HUDEP-2 (cell line): ENCODE measurements around the gene METTL1.
A peak's percentile ranks its signal among the peaks of the same experiment; 100 is the strongest.
"Not testable (repeated sequence)": the region's sequence is repeated elsewhere in the genome, so short reads cannot be mapped to it uniquely, and the experiment has no call there.

Source experiments
- DNase-seq, 76 experiments: peaks; one replicate each; lab custom pipeline; 2025; ENCODE audit not compliant: unreplicated experiment in 76 of 76; lab: John Stamatoyannopoulos, UW

The METTL1 gene

DNA sequence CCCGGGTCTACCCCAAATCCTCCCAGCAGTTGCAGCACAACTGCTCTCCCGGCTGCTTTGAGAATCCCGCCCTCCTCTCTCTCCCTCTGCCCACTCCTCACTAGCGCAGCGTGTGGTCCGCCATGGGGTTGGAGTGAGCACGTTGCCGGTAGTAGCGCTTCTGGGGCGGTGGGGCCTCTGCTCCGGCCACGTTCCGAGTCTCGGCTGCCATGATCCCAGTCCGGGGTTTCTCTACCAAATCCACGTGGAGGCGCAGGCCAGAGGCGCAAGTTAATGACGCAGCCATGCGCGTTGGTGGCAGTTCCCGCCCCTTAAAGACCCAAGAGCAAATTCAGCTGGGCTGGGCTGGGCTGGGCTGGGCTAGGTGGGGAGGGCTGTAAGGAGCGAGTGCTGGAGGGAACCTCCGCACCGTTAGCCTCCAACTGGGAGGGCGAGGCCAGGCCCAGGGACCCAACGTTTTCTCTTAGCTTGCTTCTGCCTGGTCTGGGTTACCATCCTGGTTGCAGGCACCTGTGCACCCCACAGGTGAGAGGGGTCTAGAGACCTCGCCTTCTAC, at the start of gene METTL1:
Gene METTL1 (minus strand): TSS at position 233 of the 556 bp plus-strand sequence. CDS start 22 bp downstream, at position 211.
- peak; percentile 54 to 98 (median 92) for DNase-seq

DNA sequence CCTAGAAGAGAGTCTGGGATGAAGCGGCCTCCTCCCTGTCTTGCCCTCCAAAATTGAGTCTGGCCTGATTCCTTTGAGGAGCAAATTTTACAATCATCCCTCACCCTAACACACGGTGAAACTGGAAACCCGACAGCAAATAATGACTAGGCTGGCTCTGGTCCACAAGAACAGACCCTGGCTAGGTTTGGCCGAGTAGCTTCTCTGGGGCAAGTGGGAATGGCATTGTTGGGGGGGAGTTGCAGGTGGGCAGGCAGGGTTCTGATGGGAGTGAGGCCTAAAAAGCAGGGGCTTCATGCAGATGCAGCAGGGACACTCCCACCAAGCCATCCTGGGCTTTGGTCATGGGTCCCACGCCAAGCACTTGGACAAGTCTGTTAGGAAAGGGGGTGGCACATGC, 49.1 kb upstream of the METTL1 start:
- DNase-seq, result not testable (repeated sequence)

DNA sequence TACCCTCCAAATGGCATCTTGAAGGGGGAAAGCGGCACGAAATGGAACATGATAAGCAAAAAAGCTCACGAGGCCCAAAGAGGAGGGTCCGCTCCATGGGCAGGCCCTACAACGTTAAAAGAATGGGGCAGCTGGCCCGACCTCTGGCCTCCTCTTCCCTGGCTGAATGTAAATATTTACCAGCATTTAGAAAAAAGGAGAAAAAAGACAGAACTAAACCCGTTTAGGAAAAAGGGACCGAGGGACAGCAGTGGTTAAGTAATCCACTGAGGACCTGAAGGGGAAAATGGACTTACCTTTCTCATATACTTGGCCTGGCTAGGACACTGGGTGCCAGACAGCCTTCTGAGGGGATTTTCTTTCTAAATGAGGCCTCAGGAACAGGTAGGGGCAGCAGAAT, 48.2 kb upstream of the METTL1 start:
- not testable (repeated sequence) for DNase-seq

DNA sequence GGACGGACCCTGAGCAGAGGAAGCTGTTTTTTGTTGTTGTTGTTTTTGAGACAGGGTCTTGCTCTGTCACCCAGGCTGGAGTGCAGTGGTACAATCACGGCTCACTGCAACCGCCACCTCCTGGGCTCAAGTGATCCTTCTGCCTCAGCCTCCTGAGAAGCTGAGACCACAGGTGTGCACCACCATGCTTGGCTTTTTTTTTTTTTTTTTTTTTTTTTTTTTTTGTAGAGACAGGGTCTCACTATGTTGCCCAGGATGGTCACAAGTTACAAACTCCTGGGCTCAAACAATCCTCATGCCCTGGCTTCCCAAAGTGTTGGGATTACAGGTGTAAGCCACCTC, 46.1 kb upstream of the METTL1 start:
- not testable (repeated sequence) for DNase-seq

DNA sequence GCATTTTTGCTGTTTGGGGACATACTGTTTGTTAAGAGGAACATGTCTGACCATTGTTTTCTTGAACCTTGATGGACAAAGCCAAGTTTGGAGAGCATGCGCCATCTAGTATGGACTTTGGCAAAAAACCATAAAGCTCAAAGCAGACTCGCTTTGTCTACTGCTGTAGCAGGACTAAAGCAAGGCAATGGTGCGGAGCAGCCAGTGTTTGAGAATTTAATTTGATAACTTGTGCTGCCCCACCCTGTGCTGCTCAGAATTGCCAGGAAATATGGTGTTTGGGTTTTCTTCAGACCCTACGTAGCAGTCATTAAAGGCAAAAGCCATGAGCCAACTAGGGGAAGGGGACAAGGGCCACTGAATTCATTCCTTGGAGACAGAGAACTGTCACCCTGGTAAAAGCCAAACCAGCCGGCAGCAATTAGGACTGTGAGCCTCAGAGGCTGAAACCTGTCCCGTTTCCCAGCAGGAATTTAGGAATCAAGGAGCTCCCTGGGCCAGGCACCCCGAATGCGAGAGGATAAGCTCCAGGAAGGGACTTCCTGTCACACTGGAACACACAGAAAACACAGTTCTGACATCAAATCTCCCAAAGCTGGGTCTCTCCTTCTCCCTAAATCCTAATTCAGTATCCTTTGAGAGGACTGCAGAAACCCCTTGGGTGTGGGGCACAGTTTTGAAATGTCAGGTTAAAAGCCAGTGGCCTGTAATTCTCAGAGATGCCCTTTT, 45.5 kb upstream of the METTL1 start:
- no peak for DNase-seq

DNA sequence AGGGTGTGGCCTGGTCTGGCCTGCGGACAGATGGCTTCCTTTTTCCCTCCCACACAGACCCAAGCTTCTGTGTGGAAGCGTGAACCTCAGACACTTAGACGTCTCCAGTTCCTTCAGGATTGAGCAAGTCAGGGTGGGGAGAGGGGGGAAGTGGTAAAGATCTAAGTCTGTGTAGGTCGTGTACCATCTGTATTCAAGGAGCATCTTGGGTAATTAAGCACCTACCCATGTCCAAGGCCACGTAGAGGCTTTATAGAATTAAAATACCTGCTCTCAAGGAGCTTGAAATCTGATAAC, 44.9 kb upstream of the METTL1 start:
- DNase-seq, result peak in 3 of 76 experiments; percentile 12 to 17 (median 15)

DNA sequence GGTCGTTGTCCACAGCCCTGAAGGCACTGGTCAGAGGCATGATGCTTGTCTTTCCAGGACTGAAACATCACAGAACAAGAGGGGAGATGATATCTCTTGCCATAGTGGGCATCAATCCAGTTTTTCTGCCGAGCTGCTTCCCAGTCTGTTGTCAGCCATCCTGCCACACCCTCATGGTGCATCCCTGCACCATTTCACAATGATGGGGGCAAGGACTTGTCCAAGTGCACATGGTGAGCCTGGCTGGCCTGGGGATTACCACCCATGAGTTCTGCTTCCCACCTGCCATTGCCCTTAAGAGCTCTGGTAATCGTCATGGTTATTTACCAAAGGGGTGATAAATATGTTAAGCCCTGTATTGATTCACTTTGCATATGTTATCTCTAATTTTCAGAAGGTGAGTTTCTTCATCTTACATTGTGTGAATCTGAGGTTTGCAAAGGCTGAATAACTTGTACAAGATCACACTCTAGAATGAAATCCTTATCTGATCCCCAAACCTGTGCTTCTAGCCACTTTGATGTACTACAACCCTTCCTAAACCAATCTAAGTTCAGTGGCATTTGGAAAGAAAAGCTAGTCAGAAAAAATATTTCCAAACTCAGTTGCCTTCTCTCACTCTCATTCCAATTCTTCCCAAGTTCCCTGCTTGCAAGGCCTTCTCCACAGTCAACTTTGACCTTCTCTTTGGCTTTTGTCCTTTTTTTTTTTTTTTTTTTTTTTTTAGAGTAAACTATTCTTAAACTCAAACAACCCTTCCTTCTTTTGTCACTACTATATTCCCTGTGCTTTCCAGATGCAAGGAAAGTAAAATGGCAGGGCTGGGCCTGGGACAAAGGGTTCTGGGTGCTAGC, 44.3 kb upstream of the METTL1 start:
- peak in 1 of 76 experiments; percentile 2 for DNase-seq

DNA sequence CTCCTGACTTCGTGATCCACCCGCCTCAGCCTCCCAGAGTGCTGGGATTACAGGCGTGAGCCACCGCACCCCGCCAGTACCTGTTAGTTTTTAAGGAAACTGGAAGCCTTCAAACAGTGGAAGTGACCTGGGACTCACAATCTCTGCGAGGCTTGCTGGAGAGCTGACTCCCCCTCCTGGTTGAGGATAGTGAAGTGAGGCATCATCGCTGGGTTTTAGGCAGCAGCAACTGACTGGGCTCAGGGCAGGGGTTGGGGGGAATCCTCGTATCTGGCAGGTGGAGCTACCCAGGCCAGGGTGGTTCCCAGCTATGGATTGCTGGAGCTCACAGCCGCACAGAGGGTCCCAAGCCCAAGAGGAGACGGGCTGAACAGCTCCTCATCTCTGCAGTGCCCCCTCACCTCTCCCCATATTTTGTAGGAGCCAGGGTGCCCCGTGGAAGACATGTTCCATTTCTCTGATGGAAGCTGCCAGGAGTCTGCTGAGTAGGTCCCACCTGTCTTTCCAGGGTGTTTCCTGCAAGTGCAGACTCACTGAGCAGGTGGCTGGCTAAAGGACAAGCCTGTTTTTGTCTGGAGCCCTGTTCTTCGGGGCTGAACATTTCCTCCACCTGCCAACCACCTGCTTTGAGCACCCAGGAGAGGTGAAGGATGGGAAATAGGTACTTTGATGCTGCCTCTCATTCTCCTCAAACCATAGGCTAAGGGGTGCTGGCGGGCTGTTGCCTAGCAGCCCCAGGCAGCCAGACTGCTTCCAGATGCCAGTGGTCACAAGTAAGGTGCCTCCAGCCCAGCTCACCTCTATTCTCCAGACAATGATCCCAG, 43.5 kb upstream of the METTL1 start:
- peak in 2 of 76 experiments; percentile 16 to 21 for DNase-seq

DNA sequence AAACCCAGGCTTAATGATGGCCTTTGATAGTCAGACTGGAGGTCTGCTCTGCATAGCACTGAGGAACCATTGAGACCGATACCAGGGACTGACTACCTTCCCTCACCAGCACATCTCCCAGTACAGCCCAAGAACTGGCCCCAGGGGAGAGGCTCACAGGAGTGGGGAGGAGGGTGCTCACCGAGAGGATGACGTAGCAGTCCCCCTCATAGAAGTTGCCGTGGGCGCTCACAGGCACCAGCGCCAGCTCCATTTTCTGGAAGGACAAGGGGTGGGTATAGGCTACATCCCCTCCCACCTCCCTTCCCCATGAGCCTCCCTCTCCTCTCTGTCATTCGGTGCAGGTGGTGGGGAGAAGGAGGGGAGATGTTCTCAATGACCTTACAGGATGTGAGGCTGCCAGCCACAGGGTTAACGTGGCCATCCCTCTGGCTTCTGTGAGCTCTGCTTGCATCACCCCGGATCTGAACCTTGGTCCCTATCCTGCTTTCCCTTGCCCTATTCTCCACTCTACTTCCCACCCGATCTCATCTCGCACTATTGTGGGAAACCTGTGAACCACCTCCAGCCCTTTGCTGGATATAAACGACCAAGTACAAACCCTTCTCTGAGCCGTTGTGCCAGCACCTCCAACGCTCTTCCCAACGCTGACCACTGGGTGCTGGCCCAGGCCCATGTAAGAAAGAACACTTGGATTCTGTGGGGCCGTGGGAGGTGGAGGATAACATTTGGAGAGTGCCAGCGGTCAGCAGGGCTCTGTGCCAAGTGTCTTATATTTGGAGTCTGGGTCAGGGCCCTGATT, 42.3 kb upstream of the METTL1 start:
- DNase-seq, result no peak

DNA sequence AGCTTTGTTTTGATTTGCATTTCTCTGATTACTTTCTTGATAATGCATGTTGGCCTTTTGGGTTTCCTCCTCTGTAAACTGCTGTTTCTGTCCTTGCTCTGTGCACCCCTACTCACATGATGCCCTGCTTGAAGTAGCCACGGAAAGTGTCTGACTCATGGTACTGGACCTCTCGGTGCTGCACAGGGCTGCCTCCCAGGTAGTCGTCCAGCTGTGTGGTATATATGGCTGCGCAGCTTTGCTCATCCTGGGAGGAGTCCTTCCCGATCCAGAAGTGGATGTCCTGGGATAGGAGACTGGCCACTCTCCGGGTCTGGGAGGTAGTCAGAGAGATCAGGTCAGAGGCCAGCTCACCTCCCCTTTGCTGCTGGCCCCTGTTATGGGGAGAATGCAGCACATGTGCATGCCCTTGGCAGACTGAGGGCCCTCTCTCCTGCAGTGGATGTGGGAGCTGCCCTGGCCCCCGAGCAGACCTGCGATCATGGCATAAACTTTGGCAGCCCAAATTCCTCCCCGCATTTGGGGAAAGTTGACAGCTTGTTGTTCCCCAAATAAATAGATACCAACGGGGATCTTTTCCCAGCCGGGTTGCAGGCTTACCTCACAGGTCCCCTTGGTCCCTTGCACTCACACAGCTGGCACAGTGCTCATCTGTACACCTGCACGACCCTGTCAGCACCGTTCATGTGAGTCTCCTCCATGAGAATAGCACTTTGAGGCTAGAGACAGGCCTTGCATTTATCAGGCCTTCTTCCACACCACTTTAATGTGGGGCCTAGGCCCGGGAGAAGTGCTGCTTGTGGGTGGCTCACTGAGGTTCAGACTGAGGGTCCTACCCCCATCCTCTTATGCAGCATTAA, 41.4 kb upstream of the METTL1 start:
- DNase-seq, result no peak

DNA sequence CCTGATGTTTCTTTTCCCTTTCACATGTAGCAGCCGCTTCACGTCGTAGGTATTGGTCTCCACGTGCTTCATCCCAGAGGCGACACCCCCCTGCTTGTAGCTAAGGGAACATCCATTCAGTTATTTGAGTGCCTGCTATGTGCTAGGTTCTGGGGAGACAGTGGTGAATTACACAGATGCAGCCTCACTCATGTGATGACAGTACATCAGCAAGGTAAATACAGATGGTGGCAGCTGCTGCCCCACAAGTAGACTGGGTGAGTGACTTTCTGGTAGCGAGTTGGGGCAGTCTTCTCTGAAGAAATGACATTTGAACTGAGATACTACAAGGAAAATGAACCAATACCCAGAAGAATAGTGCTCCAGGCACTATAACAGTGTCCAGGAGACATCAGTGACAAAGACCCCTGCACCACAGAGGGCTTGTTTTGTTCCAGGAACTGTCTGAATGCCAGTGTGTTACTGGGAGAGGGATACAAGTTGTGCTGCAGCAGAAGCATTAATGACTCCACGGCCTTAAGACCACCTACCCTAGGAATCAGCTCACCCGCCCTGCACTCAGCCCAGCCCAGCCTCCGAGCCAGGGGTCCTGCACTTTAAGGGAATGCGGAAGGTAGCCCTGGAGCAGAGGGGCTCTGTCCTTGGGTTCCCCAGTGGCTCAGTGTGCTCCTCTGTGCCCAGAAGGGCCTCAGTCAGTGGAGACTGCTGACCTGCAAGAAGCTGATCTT, 39.3 kb upstream of the METTL1 start:
- DNase-seq, result no peak

DNA sequence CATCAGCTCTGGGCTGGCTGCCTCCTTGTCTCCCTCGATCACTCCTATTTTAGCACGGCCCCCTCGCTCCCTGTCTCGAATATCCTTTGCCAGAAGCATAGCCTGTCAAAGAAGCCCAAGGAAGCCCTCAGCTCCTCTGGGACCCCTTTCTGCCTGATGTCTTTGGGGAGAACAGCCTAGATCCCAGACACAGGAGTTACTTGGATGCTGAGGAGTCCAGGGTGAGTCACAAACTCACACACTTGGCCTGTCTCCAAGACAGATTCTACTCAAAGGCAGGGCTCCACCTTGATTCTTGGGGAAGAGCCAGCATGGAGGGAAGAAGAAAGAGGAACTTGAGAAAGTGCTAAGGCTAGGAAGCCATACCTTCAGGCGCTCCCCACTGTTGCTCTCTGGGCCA, 38.5 kb upstream of the METTL1 start:
- peak in 49 of 76 experiments; percentile 2 to 77 (median 36) for DNase-seq

DNA sequence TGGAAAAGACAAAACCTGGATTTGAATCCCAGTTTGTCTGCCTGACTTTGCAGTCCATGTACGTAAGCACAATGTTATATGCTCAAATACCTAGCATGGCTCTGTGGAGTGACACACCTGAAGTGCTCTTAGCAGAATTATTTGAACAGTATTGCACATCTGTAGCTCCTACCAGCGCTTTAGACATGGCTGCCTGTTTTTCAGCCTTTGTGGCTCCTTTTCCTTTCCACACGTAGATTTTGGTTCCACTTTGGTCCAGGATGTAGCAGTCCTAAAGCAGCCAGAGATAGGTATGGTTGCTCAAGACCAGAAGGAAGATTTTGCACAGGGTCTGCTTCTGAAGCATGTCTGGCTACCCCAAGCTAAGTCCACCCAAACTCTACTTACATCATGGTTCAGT, 37.5 kb upstream of the METTL1 start:
- DNase-seq, result no peak

DNA sequence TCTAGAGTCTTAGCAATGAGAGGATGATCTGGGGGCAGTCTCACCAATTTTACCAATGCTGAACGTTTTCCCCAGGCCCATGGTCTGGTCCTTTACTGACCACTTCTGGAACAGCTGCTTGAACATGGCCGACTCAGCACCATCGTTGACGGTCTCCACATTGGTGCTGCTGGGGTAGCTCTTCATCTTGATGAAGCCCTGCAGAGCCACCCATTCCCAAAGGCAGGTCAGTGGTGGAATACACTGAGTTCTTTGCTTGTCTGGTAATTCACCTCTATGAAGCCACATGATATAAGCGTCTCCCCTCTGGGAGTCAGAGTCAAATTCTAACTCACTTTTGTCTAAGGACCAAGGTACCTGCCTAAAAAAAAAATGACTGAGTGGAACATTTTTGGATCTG, 36.4 kb upstream of the METTL1 start:
- no peak for DNase-seq

DNA sequence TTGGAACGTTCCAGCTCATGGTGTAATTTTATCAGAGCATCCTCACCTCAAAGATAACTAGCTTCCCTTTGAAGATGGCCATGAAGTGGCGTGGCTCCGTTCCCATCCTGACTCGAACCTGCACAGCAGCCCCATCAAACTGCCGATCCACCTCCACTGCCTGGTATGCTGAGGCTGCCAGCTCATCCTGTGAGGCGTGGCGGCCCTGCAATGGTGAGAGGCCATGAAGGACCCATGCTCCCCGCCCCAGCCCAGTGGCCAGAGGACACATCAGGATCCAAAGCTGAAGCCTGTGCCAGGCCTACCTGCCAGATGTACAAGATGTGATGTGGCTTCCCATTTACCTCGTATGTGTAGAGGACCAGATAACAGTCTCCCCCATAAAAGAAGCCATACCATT, 35.4 kb upstream of the METTL1 start:
- DNase-seq, result no peak

DNA sequence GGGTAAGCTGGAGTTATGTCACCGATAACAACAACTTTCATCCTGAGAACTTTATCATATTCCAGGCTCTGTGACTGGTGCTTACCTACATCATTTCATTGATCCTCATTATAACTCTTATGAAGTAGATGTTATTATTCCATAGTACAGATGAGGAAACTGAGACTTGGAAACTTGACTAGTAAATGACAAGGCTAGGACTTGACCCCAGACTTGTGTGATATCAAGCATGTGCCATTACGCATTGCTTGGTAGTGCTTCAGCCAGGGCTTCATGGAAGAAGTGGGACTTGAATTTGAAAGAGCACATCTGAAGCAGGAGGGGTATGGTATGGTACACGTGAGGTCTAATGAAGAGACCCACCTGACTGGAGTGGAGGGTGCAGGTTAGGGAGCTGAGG, 34.8 kb upstream of the METTL1 start:
- no peak for DNase-seq

DNA sequence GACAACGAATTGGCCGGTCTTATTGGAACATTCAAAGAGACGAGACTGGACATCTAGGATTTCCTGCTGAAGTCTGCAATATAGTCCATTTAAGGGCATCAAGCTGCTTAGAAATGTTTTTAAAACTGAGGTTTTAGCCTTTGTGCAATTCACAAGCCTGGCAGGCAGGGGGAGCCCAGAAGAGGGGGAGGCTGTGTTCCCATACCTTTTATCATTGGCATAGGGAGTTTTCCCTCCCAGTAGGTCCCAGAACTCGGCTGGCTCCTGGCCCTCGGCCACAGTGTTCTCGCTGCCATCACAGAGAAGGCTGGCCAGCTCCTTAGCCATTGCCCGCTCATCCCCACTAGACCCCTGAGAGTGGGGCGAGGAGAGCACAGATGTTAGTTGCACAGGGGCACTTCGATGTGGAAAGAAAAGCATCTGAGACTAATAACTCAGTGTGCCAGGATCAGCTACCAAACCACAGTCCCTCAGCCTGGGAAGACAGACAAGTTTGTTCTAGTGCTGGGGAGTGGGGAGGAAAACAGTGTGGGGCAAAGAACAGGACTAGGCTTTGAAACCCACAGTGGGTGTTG, 31.5 kb upstream of the METTL1 start:
- peak in 14 of 76 experiments; percentile 2 to 34 (median 8) for DNase-seq

DNA sequence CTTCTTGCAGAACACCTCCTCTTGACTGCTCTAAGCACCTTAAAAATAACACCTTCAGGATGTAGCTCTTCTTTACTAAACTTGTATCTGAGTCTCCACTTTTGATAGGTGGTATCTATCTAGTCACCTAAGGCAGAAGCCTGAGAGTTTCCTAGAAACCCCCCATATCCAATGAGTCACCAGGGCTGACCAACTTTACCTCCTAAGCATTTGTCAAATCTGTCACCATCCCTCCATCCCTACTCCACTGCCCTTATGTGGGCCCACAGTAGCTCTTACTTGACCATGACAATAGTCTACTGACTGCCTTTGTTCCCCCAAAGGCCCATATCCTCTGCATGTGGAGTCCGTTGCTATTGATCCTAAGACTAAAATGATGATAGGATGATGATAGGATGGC, 30.7 kb upstream of the METTL1 start:
- no peak for DNase-seq
